ENCODE results near the gene APBB3.
A peak's percentile ranks its signal among the peaks of the same experiment; 100 is the strongest.

APBB3 gene

GRCh38 chr5:140557136-140557805, 7.1 kb downstream of the APBB3 start, which contains the start of gene SRA1 (continued):
- peak; percentile 68; the same call in 1 of the 2 replicates for TF ChIP-seq ZEB2 (tag by site-specific recombination; IDR thresholded peaks at IDR 0.05)
- TF ChIP-seq ZNF114 (tag by site-specific recombination; IDR thresholded peaks at IDR 0.05), result no peak
- TF ChIP-seq ZSCAN30 (tag by site-specific recombination; IDR thresholded peaks at IDR 0.05), result peak; percentile 65; the same call in 1 of the 2 replicates
- no peak for TF ChIP-seq ZSCAN5A (tag by site-specific recombination; IDR thresholded peaks at IDR 0.05)
- TF ChIP-seq REPIN1 (tag by site-specific recombination; IDR thresholded peaks at IDR 0.05; ENCODE audit: low read depth), result peak; percentile 92
- peak; percentile 89 for TF ChIP-seq SP2 (tag by site-specific recombination; IDR thresholded peaks at IDR 0.05)
- TF ChIP-seq IKZF3 (tag by site-specific recombination; IDR thresholded peaks at IDR 0.05), result peak; percentile 93
- TF ChIP-seq ZBTB11 (tag by site-specific recombination; conservative IDR thresholded peaks at IDR 0.05; ENCODE audit: low read depth), result peak; percentile 93
- TF ChIP-seq ZNF214 (tag by site-specific recombination; IDR thresholded peaks at IDR 0.05; ENCODE audit: borderline replicate concordance), result no peak
- TF ChIP-seq ZNF223 (tag by site-specific recombination; IDR thresholded peaks at IDR 0.05), result no peak
- TF ChIP-seq ZNF677 (tag by site-specific recombination; IDR thresholded peaks at IDR 0.05), result no peak
- TF ChIP-seq ZNF132 (tag by site-specific recombination; IDR thresholded peaks at IDR 0.05; ENCODE audit: borderline replicate concordance), result no peak
- TF ChIP-seq WT1 (tag by site-specific recombination; IDR thresholded peaks at IDR 0.05), result peak; percentile 65
- TF ChIP-seq ZNF768 (tag by site-specific recombination; IDR thresholded peaks at IDR 0.05), result no peak
- peak; percentile 75; the same call in 1 of the 2 replicates for TF ChIP-seq KLF16 (tag by site-specific recombination; IDR thresholded peaks at IDR 0.05)
- TF ChIP-seq ZNF335 (tag by site-specific recombination; conservative IDR thresholded peaks at IDR 0.05), result peak; percentile 58
- peak; percentile 49; the same call in 1 of the 2 replicates for TF ChIP-seq ZBTB21 (tag by site-specific recombination; IDR thresholded peaks at IDR 0.05)
- no peak for TF ChIP-seq ZNF23 (tag by site-specific recombination; IDR thresholded peaks at IDR 0.05; ENCODE audit: borderline replicate concordance)

- ChIA-PET POLR2A (interaction anchor here (1.1 to 2.2 kb wide), 8 partner anchors 9 to 155 kb away, joined by 3 to 19 read pairs (median 8); partner anchors contain the start of genes ANKHD1, CD14, EIF4EBP3 and IK), CTCF (interaction anchor here (2.9 kb wide), 1 partner anchor 79 kb away, joined by 11 read pairs; no protein-coding TSS in a partner anchor)
- no peak overlapping the region for H3K27ac ChIP-seq (ENCODE audit: extremely low read depth, low read depth, low read length)
- H3K9me3 ChIP-seq (ENCODE audit: control insufficient read depth, insufficient read depth, low read depth, low read length), result no peaks in the 10 kb centered on the region
- H3K36me3 ChIP-seq (ENCODE audit: control insufficient read depth in 2 of 2, insufficient read depth in 1 of 2, low read length in 2 of 2), result peaks cover 0 to 58% of the 10 kb centered on the region in 2 experiments; a peak in 2 of 3 replicates
- H3K4me3 ChIP-seq (ENCODE audit: low read depth, low read length), result peak overlapping the region; percentile 90
- H3K4me1 ChIP-seq (ENCODE audit: control insufficient read depth, insufficient read depth, low read length), result 0 out of 2 replicates have a peak, but pooled peaks cover 4% of the 10 kb centered on the region
- TF ChIP-seq ATF2 (tag by site-specific recombination; IDR thresholded peaks at IDR 0.05; ENCODE audit: low read depth) (0 out of 2 replicates have a peak, but pooled peaks have one; percentile 38), ZNF596 (tag by site-specific recombination; IDR thresholded peaks at IDR 0.05) (no peak), ZNF521 (tag by site-specific recombination; IDR thresholded peaks at IDR 0.05) (no peak), OSR2 (tag by site-specific recombination; IDR thresholded peaks at IDR 0.05) (no peak), ZNF391 (tag by site-specific recombination; IDR thresholded peaks at IDR 0.05; ENCODE audit: borderline replicate concordance, low read depth) (0 out of 2 replicates have a peak, but pooled peaks have one; percentile 23), ZNF488 (tag by site-specific recombination; IDR thresholded peaks at IDR 0.05) (no peak), ZNF280D (tag by site-specific recombination; IDR thresholded peaks at IDR 0.05) (no peak)
Observed at GRCh38 chr5:140556438-140556837, 8.0 kb downstream of the APBB3 start.
